PFSK-1 (cell line): ENCODE measurements around the gene MYH15.

ENCODE experiments used
- FOXP2 ChIP-seq: optimal IDR thresholded peaks from 2 replicates; pipeline ENCODE3; 2011; ENCODE audit warnings: borderline replicate concordance, control low read depth, inconsistent platforms; ENCODE audit not compliant: insufficient read depth; ENCODE audit errors: extremely low read length, extremely low read depth
- POLR2AphosphoS5 ChIP-seq: IDR thresholded peaks from 2 replicates; pipeline ENCODE4 v1.6.1; 2012; ENCODE audit warnings: low read depth, mild to moderate bottlenecking, control low read depth, low read length, moderate library complexity
- REST ChIP-seq, 2 experiments: IDR thresholded peaks; 2 replicates each; pipeline versions ENCODE4 v1.6.1 to v1.8.0; 2011 to 2012; ENCODE audit warnings: low read depth in 2 of 2, low read length in 2 of 2, control low read depth in 1 of 2, inconsistent platforms in 1 of 2, mild to moderate bottlenecking in 1 of 2, moderate library complexity in 1 of 2; ENCODE audit not compliant: insufficient read depth in 1 of 2
- SIN3A ChIP-seq: IDR thresholded peaks from 2 replicates; pipeline ENCODE4 v1.6.1; 2012; ENCODE audit warnings: mild to moderate bottlenecking, low read length, moderate library complexity, borderline replicate concordance; ENCODE audit not compliant: insufficient read depth
- TAF1 ChIP-seq: IDR thresholded peaks from 2 replicates; pipeline ENCODE4 v1.6.1; 2012; ENCODE audit warnings: low read length, control low read depth, borderline replicate concordance; ENCODE audit not compliant: insufficient read depth

- TF ChIP-seq POLR2AphosphoS5 (no peak), TAF1 (no peak), REST (IDR thresholded peaks at IDR 0.05; ENCODE audit: insufficient read depth in 1 of 2, low read depth in 2 of 2, low read length in 2 of 2) (no peak), SIN3A (no peak), FOXP2 (no peak)
Observed at GRCh38 chr3:108342837-108343486, 167.4 kb downstream of the MYH15 start.
